GM21619 (cell line): Measurements from ENCODE around the gene AGBL1.

Experiments used
- ATAC-seq: cut with Tn5 transposase; IDR thresholded peaks from one replicate; pipeline ENCODE4 v1.9.1; 2021; ENCODE audit not compliant: unreplicated experiment

The AGBL1 gene

DNA sequence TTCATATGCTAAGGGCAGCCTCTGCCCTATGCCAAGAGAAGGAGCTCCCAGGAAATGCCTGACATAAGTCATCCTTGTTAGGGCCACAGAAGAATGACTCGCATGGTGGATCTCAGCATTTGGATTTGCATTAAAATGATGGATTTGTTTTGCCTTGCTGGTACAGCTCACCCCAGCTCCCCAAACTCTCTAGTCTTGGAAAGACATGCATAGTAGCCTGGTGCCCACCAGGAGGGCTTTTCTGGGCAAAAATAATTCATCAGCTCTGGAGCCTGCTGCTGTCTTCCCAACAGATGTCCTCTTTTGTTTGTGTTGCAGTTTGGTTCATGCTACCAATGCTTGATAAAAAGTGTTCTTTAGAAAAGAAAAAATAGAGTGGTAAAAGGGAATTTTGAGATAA is 833.0 kb downstream of the AGBL1 start:
- no peak for ATAC-seq

DNA sequence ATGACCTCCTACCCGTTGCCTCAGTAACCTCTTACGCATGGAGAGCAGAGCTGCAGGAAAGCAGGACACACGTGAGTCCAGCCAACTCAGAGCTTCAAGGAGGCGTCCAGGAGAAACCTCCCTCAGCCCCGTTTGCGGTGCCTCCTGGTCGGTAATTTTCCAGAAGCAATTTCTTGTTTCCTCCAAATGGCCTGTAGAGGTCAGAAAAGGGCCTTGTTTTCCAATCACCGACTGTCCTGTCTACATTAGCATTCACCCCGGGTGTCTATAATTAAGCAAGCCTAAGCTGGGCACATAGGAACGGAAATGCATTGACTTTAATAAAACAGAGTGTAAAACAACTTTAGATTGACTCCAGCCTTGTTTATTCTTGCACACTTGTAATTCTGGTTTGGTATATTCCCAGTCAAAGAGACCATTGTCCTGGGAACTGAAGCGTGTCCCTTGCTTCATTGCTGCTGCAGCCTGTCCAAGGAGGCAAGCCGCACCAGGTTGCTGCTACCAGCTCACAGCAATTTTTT is 836.2 kb downstream of the AGBL1 start:
- ATAC-seq, result no peak

DNA sequence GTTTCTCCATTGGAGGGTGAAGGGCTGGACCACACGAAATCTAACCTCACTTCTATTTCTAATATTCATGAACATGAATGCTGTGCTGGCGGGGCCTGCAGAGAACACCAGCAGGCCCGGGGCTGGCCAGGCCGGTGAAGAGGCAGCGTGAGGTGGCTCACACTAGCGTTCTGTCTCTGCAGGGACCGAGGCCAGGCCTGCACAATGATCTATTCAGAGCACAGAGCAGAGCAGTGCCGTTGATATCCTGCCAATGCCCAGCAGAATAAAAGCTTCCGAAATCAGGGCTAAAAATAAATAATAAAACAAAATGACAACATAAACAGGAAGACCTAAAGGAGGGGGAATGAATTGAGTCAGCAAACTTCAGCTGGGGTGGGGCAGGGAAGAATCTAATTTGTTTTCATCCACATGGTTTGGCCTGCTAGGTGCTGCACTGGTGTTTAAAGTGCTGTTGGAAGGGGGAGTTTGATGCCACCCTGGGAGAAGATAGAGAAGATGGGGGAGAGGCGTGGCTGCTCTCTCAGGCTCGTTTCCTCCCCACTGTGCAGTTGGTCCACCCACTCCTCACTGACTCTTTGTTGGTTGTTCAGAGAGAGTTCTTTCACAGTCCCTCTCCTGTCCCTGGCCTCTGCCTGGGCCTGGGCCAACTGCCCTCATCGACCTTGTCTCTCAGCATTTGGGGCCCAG is 837.1 kb downstream of the AGBL1 start:
- ATAC-seq, result no peak

DNA sequence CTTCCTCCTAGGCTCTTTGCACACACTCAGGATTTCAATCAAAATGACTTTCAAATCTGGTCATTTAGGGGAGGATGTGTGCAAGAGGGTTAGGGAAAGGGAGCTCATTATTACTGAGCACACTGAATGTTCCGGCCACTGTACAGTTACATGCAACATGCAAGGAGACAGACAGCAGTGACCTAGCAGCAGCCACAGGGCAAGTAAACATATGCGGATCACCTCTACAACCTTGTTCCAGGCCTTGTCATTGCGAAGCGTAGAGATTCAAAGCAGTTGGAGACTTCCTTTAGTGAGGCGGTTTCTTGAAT is 837.6 kb downstream of the AGBL1 start:
- ATAC-seq, result no peak

DNA sequence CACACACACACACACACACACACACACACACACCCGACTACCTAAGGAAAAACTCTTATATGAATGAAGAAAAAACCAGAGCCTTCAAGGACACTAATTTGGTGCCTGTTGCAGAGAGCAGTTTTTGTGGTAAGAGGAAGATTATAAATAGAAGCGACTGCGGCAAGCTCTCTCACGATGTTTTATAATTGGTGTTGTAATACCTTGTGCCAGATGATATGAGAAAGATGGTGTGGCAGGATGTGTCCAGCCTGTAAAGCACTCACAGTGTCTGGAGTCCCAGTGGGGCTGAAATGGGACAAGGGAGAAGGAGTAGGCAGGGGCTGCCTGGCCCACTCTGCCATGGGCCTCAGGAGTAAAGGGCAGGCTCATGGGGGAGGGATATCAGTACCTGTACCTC is 839.9 kb downstream of the AGBL1 start:
- ATAC-seq, result no peak

DNA sequence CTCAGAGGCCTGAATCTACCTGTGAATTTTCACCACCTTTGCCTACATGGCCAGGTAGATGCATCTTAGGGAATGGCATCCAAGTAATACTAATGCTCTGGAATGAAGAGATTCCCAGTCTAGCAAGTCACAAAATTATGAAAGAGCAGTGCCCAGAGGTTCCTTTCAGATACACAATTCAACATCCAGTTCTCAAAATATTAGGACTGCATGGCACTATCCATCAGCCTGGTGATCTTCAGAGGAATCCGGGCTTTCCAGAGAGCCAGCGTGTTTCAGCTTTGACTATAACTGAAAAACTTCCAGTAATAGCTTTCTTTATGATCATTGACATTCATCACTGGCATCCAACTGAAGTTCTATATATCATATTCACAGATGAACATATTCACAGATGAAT is 849.8 kb downstream of the AGBL1 start:
- no peak for ATAC-seq

DNA sequence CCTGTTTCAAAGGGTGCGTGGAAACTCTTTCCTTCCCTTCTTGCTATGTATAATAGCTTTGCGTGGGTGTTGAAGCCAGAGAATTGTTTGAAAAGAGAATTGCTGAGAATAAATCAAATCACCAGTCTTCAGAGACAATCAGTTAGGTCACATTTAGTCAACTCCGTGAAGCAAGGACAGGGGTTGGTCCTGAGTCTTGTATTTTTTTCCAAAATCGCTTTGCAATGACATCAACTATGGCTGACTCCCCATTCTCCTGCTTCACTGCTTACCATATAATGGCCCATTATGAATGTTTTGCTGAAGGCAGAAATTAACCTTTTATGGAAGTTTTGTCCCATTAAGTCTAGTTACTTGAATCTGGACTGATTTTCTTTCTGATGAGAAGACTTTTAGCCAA is 852.8 kb downstream of the AGBL1 start:
- no peak for ATAC-seq

DNA sequence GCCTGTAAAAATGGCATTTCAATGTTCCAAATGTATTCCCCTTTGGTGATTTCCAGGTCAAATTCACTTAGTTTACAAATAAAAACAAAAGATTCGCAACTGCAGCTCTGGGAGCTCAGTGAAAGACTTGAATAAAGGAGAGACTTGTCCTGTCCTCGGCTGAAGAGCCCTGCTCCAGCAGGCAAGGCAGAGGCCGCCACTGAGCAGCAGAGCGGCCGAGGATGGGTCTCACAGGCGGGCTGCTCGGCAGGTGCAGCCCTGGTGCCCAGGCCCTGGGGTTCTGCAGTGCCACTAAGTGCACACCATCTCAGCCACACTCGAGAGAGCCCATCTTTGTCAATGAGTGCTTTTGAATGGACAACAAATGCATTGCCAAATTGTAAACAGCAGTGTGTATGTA is 856.2 kb downstream of the AGBL1 start:
- ATAC-seq, result no peak

DNA sequence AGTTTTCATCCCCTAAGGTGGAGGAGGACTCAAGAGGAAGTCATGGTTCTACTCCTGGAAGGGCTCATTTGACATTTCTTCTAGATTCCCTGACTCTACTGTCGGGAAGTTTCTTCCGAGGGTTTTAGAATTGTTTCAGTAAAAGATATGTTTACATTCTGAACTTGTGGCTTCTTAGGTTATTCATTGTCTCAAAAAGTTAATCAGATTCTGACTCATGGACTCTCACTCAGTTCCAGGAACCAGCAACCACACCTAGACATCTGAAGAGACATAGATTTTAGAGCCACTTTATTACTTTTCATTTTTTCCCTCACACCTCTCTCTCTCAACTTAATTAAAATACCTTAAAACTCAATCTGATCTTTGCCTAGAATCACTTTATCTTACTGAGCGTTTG is 862.6 kb downstream of the AGBL1 start:
- ATAC-seq, result no peak

DNA sequence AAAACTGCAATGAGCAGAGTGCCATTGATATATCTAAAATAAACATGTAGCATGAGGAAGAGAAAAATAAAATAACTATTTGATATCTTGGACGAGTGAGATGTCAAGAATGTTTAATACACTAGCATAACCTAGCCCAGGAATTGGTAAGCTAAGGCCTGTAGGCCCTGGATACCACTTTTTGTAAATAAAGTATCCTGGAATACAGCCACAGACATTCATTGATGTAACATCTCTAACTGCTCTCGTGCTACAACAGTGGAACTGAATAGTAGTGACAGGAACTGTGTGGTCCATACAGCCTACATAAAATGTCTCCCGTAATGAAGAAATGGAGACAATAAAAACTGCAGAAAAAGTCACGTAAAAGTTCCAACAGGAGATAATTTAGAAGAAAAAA is 869.0 kb downstream of the AGBL1 start:
- ATAC-seq, result no peak

DNA sequence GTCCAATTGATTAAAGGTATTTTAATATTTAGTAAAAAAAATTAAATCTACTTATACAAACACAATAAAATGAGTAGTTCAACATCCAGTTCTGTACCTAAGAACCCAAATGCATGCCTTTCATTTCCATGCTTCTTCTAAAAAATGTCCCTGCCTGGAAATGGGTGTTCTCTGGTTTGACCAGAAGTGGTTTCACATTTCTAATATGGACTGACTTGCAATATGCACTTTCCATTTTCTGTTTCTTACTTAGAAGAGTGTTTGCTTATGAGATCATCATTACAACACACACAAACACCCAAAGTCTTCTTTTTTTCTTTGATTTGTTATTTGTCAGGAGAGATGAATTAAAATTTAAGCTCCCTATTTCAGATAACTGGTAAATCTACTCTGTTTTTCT is 879.6 kb downstream of the AGBL1 start:
- ATAC-seq, result no peak

DNA sequence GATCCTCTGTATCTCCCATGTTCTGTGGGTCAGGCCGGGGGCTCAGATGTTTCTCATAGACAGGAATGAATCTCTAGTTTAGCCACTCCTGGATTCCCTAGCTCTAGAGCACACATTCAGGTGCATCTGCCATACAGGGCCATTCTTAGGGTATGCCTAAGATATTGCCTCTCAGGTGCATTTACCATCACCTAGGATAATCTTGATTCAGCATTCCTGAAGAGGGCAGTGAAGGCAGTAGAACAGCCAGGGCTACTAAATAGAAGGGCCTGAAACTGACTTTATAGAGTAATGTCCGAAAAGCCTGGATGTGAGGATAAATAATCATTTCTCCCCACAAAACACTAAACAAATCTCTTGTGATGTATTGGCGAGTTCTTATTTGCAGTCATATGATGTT is 882.0 kb downstream of the AGBL1 start:
- no peak for ATAC-seq

DNA sequence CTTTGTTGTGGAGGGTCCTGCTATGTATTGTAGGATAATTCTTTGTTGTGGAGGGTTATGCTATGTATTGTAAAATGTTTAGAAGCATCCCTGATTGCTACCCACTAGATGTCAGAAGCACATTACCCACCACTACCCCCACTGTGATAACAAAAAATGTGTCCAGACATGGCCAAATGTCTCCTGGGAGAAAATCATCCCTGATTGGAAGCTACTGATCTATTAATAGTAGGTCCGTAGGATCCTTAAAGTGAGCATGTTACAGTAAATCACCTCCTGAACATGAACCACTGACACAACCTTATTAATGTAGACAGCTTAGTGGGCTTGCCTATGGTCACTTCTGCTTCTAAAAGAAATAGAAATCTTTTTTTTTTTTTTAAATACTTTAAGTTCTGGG is 884.6 kb downstream of the AGBL1 start:
- ATAC-seq, result no peak

DNA sequence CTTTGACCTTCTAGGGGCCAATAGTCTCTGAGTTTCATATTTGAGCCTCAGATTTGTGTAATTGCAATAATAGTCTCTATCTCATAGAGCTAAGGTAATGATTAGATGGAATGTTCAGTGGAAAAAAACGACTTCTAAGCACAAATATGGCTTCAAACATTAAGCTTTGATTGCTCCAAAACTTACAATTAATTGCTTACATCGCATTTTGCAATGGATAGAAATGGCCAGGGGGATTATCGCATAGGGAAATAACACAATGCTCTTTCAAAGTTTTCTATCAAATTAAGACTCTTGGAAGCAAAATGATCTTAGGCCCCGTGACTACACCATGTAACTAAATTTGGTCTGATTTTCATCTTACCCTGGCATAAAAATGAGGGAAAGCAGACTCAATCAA is 888.6 kb downstream of the AGBL1 start:
- ATAC-seq, result no peak

DNA sequence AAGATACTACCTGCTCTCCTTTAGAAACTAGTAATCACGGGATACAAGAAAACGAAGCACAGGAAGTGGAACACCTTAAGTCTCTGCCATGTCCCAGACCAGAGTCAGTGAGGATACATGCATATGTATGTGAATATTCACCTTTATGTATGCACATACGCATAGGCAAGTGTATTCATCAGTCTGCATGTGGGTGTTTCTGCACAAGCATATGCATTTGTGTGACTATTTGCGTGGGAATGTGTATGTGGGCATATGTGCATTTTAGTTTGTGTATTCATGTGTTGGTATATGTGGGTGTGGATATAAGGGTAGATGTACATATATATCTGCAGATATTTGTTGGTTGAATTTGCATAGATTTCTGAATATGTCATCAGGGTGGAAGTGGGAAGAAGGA is 889.7 kb downstream of the AGBL1 start:
- ATAC-seq, result no peak

DNA sequence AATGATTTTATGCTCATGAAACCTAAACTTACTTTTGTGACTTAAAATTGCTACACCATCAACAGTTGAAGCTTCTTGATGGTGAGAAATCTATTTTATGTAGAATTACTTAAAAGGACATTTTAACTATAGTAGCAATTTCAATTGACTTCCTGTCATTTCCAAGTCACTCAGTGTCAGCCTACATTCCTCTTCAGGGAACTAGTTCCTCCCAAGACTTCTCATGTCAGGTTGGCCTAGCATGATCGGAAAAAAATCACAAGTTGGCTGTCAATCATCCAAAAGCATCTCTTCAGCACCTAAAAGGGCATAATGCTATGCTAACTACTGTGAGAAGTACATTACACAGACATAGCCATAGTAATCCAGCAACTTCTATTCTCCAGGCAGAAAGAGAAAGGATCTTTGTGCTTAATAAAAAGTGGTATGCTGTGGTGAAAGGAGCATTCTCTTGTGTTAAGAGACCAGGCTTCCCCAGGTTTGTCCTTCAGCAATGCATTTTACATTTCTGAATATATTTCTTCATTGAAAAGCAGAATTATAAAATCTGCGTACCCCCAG is 893.7 kb downstream of the AGBL1 start:
- no peak for ATAC-seq

DNA sequence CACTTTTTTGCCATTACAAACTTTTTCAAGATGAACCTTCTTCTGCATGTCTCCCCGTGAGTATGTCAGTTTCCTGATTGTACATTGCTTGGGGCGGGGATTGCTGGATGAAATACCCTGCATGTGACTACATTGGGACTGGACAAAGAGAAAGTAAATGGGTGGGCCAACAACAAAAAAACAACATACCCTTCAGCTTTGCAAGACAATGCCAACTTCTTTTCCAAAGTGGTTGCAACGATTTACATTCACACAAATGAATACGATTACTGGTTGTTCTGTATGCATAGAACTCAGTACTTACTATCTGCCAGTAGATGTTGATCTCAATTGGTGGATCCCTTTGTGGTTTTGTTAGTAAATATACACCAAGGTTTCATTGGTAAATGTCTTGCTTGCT is 908.4 kb downstream of the AGBL1 start:
- ATAC-seq, result no peak

DNA sequence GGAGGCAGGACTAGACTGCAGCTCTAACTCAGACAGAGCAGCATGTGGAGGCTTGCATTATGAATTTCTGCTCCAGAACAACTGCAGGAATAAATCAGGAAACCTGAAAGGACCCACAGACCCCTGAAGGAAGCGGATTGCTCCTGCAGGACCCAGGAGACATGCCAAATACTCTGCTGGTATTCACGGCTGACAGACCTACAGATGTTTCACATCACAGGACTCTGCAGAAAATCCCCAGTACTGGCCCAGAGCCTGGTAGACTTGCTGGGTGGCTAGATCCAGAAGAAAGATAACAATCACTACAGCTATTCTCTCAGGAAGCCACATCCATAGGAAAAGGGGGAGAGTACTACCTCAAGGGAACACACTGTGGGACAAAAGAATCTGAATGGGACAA is 942.1 kb downstream of the AGBL1 start:
- ATAC-seq, result no peak

DNA sequence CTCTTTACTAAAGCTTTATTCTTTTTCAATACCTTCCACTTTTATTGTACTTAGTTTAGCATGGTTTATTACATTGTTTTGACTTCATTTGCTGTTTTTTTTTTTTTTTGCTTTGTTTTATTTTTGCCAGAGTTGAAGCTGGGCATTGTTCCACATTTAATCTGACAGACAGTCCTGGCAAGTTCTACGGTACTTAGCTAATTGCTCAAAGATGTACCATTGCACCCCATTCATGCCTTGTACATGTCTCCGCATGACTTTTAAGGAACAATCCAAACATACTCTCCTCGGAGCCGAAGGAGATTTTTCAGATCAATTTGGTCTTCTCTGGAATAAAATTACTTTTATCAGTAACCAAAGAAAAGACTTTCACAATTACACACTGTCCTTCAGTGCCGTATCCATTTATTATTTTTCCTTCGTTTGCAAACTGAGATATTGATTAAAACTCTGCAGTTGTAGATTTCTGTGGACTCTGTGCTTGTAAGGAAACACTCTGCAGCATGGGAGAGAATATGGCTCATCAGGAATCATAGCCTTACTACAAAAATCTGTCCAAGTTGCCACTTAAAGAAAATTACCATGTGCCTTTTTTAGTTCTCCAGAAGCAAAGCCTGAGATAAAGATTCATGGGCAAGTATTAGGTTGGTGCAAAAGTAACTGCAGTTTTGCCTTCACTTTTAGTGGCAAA is 952.0 kb downstream of the AGBL1 start:
- no peak for ATAC-seq

DNA sequence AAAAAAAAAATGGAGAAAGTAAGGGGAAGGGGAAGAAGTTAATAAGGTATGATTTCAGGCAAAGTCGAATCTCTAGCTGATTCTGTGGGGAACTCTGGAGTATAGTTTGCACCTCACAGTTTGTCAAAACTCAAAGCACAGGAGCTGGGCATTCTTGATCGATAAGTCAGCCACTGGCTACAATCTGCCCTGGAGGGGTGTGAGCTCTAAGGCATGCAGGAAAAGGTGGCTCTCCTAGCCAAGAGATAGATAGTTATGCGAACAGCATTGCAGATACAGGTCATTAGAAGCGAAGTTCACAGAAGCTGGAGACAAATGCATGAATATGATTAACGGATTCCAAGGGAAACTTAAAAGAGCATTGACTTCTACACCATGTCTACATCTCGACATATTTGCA is 952.6 kb downstream of the AGBL1 start:
- ATAC-seq, result no peak

DNA sequence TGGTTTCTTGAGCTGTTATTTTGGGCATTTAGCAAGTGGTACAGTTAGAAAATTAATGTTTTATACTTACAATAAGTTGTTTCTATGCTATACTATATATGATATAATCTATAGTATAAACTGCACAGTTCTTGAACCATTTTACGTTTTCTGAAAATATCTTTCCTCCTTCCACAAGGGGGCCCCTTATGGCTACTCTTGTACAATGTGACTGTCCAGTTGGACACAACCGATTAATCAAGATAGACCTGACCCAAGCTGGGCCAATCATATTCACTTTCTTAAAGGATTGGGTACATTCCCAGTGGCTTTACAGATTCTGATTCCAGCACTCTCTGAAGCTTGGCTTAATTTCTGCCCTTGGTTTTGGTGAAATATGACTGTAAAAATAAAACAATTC is 953.4 kb downstream of the AGBL1 start:
- no peak for ATAC-seq

DNA sequence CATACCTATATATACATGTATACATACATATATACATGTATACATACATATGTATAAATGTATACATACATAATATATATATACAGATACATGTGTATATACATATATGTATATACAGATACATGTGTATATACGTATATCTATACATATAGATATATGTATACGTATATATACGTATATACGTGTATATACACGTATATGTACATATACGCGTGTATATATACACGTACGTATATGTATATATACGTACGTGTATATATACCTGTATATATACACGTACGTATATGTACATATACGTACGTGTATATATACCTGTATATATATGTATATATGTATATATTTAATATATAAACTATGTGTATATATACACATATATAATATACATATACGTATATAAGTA is 955.2 kb downstream of the AGBL1 start:
- ATAC-seq, result no peak

DNA sequence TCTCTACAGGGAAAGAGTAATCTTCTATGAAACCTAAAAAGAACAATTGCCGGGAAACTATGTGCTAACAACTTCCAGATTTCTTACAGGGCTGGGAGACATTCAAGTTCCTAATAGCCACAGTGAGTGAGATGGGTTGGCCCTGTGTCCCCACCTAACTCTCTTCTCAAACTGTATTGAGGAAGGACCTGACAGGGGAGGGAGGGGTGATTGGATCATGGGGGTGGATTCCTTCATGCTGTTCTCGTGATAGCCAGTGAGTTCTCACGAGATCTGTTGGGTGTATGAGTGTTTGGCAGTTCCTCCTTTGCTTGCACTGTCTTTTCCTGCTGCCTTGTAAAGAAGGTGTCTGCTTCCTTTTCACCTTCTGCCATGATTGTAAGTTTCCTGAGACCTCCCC is 958.7 kb downstream of the AGBL1 start:
- ATAC-seq, result no peak
